GM12878 (cell line): ENCODE results near the gene STAT5B. TPM values are rescaled to one million over a fixed set of nuclear protein-coding genes. Genes with fewer than 3 reads are reported as not detected.

Source experiments
- BACH1 ChIP-seq: fragments of 450-650 bp; IDR thresholded peaks from 2 replicates; pipeline ENCODE4 v1.6.1; 2017; ENCODE audit warnings: mild to moderate bottlenecking, borderline replicate concordance
- BCL11A ChIP-seq: IDR thresholded peaks from 2 replicates; pipeline ENCODE4 v1.6.1; 2011; ENCODE audit warnings: low read depth, low read length
- BHLHE40 ChIP-seq, 2 experiments: fragments of 450-650 bp in 1 of 2; IDR thresholded peaks; 2 replicates each; pipeline ENCODE4 v1.6.1; 2011 to 2017; ENCODE audit warnings: low read depth in 2 of 2, borderline replicate concordance in 1 of 2, improper control_type of control experiment in 1 of 2, low read length in 1 of 2, mild to moderate bottlenecking in 1 of 2
- CEBPZ ChIP-seq: fragments of 150-350 bp; IDR thresholded peaks from 2 replicates; pipeline ENCODE4 v1.6.1; 2016; ENCODE audit warnings: low read depth, low read length
- CHD2 ChIP-seq: IDR thresholded peaks from 2 replicates; pipeline ENCODE4 v1.6.1; 2011; ENCODE audit warnings: low read depth, low read length, improper control_type of control experiment, borderline replicate concordance
- CTCF ChIP-seq, 3 experiments: IDR thresholded peaks in 2 of 3; conservative IDR thresholded peaks in 1 of 3; 2 replicates each; pipeline ENCODE4 v1.5.1; 2011; ENCODE audit warnings: low read depth in 3 of 3, low read length in 3 of 3, mild to moderate bottlenecking in 3 of 3, control low read depth in 2 of 3, moderate library complexity in 2 of 3, inconsistent platforms in 1 of 3, mixed read lengths in 1 of 3; ENCODE audit not compliant: control insufficient read depth in 2 of 3, insufficient read depth in 1 of 3; ENCODE audit errors: extremely low read depth in 1 of 3
- GATAD2B ChIP-seq: fragments of 450-650 bp; conservative IDR thresholded peaks from 2 replicates; pipeline ENCODE4 v1.6.1; 2017; ENCODE audit warnings: low read depth, mild to moderate bottlenecking, moderate library complexity
- HDAC2 ChIP-seq: fragments of 200-600 bp; sonication (generic); IDR thresholded peaks from 2 replicates; pipeline ENCODE4 v1.6.1; 2017
- HDGF ChIP-seq: fragments of 450-650 bp; IDR thresholded peaks from 2 replicates; pipeline ENCODE4 v1.6.1; 2016; ENCODE audit warnings: antibody characterized with exemption
- KLF5 ChIP-seq: fragments of 450-650 bp; IDR thresholded peaks from 2 replicates; pipeline ENCODE4 v1.6.1; 2014; ENCODE audit warnings: mild to moderate bottlenecking; ENCODE audit not compliant: partially characterized antibody
- MAX ChIP-seq: IDR thresholded peaks from 2 replicates; pipeline ENCODE4 v1.6.1; 2012; ENCODE audit warnings: low read depth, low read length, improper control_type of control experiment
- MTA2 ChIP-seq: fragments of 450-650 bp; IDR thresholded peaks from 2 replicates; pipeline ENCODE4 v1.6.1; 2016; ENCODE audit warnings: low read depth, mild to moderate bottlenecking, moderate library complexity
- MYB ChIP-seq: fragments of 150-350 bp; IDR thresholded peaks from 2 replicates; pipeline ENCODE4 v1.6.1; 2014; ENCODE audit warnings: mild to moderate bottlenecking, low read depth, low read length, borderline replicate concordance
- NR2F1 ChIP-seq: fragments of 450-650 bp; conservative IDR thresholded peaks from 2 replicates; pipeline ENCODE4 v1.6.1; 2017; ENCODE audit warnings: mild to moderate bottlenecking
- PRDM15 ChIP-seq: fragments of 450-650 bp; formaldehyde crosslinking; IDR thresholded peaks from 2 replicates; pipeline ENCODE4 v1.4.0; 2020; ENCODE audit warnings: mild to moderate bottlenecking, moderate library complexity
- SIN3A ChIP-seq: IDR thresholded peaks from 2 replicates; pipeline ENCODE4 v1.6.1; 2012; ENCODE audit warnings: low read depth, low read length, improper control_type of control experiment
- TARDBP ChIP-seq: IDR thresholded peaks from 2 replicates; pipeline ENCODE4 v1.6.1; 2016; ENCODE audit warnings: borderline replicate concordance
- YY1 ChIP-seq: IDR thresholded peaks from 2 replicates; pipeline ENCODE4 v1.6.1; 2011; ENCODE audit warnings: low read depth, mild to moderate bottlenecking, low read length
- ZNF622 ChIP-seq: fragments of 450-650 bp; IDR thresholded peaks from 2 replicates; pipeline ENCODE4 v1.6.1; 2017; ENCODE audit warnings: mild to moderate bottlenecking, inconsistent platforms
- polyA plus RNA-seq, 11 experiments: library from polyadenylated mRNA; depleted of rRNA in 4 of 11; unstranded in 6 of 11; stranded (reverse) in 5 of 11; fragments of >200 nt; fragmentation: Nextera tagmentation in 4 of 11; fragmentation: Illumina TruSeq in 1 of 11; extraction: Ambion mirVana in 4 of 11; extraction: Trizol in 1 of 11; gene quantifications; 1 replicate in 1 of 11; 2 replicates in 10 of 11; pipeline versions ENCODE4 v1.2.1 to v1.2.3, GENCODE V29; 2011 to 2016; ENCODE audit warnings: inconsistent platforms in 2 of 11, missing spikeins in 2 of 11, low read depth in 1 of 11
- total RNA-seq, 4 experiments: library from RNA; depleted of rRNA in 3 of 4; stranded (reverse); fragments of >200 nt in 3 of 4; fragmentation: Illumina TruSeq in 1 of 4; extraction: Trizol in 1 of 4; gene quantifications; 2 replicates each; pipeline versions ENCODE4 v1.2.1 to v1.2.3, GENCODE V29; 2013 to 2021

Gene STAT5B
- total and polyA plus RNA-seq, 10 of the 15 experiments (the other 5 are each of a cell fraction or from before 2014, with no cell fraction given): 11.0 to 69.6 (median 46.7) TPM

GRCh38 chr17:42193969-42194899 lies 82.0 kb downstream of the STAT5B start, which contains the start of gene GHDC (continued):
- TF ChIP-seq PRDM15 (CRISPR knock-in tag) (no peak), BACH1 (0 out of 2 replicates have a peak, but pooled peaks have one; percentile 29), SIN3A (peak; percentile 76; the same call in 1 of the 2 replicates), KLF5 (peak; percentile 75), ZNF622 (no peak), CHD2 (no peak), YY1 (peak; percentile 46; the same call in 1 of the 2 replicates), BHLHE40 (IDR thresholded peaks at IDR 0.05; ENCODE audit: borderline replicate concordance in 1 of 2, low read depth in 2 of 2, low read length in 1 of 2) (peak; percentile 97 to 98), BCL11A (no peak), MTA2 (no peak), TARDBP (no peak), CEBPZ (no peak), CTCF (IDR thresholded peaks at IDR 0.05 in 2 of 3, conservative IDR thresholded peaks at IDR 0.05 in 1 of 3; ENCODE audit: control insufficient read depth in 2 of 3, extremely low read depth in 1 of 3, insufficient read depth in 1 of 3, low read depth in 3 of 3, low read length in 3 of 3) (0 out of 6 replicates have a peak, but pooled peaks of 1 of the 3 experiments have one; percentile 6), MAX (peak; percentile 79), GATAD2B (peak; percentile 76), HDAC2 (no peak), MYB (no peak), NR2F1 (peak; percentile 57; the same call in 1 of the 2 replicates), HDGF (0 out of 2 replicates have a peak, but pooled peaks have one; percentile 54)
